GM21723 (cell line): ENCODE measurements around the gene MRPS21.
A peak's percentile ranks its signal among the peaks of the same experiment; 100 is the strongest.

Experiments
- ATAC-seq: cut with Tn5 transposase; IDR thresholded peaks from one replicate; pipeline ENCODE4 v1.9.1; 2021; ENCODE audit warnings: mild to moderate bottlenecking, moderate library complexity; ENCODE audit not compliant: unreplicated experiment

Gene MRPS21

DNA sequence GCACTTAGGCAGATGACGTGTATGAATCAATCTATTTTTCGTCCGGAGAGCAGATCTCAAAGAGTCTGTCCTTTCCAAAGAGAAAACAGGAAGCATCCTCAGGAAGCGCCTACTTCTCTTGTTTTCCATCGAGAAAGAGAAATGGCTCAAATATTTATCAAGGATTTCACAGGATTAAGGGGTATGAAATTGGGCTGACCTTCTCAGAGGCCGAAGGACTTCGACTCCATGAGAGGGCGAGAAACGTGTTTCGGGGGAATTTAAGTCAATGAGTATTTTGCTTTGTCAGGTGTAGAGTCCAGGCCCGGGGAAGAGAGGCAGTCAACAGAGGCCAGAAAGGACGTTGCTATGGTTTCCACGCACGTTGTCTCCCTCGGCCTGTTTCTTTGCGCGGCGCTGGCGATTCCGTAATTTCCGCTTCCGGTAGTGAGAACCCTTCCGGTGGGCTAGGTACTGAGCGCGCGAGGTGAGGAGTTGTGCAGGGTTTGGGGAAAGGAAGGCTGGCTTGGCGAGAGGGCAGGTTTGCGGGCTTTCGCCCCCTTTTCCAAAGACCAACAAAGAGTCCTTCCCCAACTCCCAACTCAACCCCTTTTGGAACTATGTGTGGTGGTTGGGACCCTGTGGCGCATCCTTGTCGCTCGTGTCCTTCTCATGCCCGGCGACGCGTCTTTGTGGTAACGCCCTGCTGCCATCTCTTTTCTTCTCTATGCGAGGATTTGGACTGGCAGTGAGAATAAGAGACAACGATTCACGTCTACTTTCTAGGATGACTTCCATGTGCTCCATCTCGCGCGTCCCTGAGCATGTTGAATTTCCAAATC lies at the start of gene MRPS21:
Gene MRPS21, plus strand, starts transcription at position 429 of the 821 bp plus-strand sequence. CDS start 506 bp downstream, outside the sequence.
- ATAC-seq: peak; percentile 98

DNA sequence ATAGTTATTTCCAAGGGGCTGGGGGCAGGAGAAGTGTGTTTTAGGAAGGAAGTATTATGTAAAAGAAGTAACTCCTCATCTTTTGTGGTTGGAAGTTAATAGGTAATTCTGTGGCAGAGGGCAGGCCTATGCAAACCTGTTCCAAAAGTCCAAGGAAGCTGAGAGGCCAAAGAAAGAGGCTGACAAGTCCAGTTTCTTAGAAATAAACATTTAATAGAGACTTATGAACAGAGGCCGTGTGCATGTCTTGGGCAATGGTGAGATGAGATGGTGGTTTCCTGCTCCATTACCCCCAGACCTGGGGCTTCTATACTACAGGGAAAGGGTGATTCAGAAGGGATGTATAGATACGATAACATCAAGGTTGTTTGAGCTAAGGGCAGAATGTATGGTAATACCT lies 43.7 kb upstream of the MRPS21 start:
- ATAC-seq: no peak

DNA sequence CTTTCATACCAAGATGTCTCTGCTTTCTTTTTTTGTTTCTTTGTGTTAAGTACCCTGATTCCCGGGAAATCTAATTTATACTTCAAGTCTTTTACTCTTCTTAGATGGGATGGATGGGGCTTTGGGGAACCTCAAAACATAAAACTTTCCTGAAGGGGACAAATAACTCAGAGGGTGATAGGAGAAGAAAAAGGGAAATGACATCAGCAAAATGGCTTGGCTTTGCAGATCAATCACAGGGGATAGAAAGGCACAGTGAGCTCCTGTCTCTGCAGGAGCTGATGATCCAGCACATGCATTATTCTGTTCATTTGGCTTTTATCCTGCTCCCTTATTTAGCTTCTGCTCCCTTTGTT lies 37.5 kb upstream of the MRPS21 start:
- ATAC-seq: no peak

DNA sequence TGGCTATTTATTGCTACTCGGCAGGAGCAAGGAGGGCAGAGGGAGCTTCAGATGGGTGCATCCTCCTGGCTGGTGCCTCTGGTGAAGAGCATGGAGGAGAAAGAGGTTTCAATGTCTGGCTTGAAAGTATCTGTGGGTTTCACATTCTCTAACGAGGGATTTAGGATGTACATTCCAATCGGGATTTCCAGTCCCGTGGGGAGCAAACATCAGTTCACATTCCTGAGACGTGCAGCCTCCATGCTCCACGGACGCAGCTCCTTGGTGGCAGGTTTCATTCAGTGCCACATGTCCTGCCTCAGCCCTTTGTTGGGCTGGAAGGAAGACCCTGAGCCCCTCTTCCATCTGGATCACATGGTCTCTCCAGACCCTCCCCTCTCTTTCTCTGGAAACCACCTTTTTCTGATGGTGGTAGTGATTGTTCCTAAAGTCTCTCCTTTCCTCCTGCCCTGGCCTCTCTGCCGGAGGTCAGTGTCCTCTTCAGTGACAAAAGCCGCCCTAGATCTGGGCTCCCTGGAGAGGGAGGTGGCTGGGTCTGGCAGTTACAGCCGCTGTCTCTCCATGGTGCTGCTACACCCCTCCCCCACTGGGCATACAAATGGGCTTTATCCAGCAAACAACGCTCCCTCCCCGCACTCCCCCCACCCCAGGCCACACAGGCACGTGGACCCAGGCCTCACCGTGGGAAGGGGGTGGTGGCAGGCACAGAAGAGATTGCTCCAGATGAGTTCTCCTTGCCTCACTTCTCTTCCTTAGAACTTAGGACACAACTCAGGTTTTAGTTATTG lies 36.9 kb upstream of the MRPS21 start:
- no peak for ATAC-seq

DNA sequence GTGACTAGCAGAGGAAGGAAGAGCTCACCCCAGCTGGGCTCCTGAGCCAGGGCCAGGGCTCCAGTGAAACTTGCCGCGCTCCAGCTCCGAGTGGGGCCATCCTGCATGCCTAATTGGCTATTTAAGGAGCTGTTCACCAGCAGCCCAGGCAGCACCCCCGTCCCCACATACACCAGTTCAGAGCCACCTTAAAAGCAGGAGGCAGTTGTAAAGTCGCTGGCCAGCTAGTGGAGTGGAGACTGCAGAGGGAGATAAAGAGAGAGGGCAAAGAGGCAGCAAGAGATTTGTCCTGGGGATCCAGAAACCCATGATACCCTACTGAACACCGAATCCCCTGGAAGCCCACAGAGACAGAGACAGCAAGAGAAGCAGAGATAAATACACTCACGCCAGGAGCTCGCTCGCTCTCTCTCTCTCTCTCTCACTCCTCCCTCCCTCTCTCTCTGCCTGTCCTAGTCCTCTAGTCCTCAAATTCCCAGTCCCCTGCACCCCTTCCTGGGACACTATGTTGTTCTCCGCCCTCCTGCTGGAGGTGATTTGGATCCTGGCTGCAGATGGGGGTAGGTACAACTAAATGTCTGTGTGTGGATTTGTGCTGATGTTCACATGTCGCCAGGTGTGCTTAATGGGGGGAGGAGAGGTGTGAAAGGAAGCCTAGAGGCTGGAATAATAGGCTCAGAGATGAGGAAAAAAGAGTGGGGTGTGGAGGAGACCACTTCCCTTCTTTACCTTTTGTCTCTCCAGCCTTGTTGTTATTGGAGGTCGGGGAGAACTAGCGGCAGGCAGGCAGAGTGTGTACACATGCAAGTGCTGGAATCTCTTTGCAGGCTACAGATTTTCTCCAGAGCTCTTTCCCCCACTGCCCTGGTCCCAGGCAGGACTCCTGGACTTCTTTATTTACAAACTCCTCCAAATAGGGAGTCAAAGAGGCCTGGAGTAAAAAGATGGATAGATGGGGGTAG lies 35.8 kb upstream of the MRPS21 start, which contains the start of gene CA14:
Gene CA14, plus strand, starts transcription at position 151 of the 962 bp plus-strand sequence. Its CDS starts 355 bp downstream, at position 506.
- ATAC-seq: no peak

DNA sequence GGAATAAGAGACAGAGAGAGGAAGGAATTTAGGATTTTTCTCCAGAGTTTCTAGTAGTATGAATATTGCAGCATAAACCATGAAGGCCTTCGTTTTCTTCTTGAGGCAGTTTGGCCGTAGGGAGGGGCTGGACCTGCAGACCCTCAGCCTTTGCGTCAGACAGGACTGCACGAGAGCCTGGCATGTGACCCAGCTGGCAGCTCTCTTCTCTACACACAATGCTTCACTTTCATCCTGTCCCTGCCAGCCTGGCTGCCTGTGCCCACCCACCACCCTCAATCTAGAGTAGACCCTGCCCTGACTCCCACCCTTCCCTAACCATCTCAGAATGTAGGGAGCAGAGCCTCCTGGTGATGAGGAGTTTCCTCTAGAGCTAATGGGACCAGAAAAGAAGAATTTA lies 34.4 kb upstream of the MRPS21 start:
- no peak for ATAC-seq

DNA sequence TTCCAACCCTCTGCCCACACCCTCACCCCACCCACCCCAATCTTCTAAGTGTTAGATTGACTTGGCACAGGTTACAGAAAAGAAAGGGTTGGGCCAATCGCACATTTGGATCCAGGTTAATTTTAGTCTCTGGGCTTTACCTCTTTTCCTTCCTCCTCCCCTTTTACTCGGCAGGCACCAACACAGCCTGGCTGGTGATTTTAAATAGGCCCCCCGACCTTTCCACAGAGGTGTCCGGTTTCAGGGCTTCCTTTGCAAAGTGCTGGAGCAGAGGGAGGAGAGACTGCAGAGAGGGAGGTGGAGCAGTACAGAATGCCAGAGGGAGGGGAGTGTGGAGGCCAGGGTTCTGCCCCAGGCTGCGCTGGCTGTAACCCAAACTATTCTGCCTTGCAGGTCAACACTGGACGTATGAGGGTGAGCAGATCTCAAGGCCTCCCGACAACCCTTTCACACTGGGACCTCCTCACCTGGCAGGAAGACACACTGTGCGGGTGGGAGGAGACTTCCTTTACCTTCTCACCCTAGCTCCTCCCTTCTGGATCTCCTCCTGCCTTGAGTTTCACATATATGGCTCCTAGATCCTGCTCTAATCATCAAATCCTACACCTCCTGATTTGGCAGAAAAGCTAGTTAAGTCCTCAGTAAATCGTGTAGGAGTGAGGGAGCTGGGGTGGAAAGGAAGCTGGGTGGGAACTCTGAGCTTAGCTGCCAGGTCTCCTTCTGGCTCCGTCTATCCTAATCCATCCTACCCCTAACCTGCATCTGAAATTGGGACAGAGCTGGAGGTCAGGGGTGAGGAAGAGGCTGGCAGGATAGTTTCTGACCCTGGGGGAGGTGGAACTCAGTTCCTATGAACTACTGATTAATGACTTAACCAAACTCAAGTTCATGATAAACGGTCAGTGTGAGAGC lies 33.6 kb upstream of the MRPS21 start:
- no peak for ATAC-seq

DNA sequence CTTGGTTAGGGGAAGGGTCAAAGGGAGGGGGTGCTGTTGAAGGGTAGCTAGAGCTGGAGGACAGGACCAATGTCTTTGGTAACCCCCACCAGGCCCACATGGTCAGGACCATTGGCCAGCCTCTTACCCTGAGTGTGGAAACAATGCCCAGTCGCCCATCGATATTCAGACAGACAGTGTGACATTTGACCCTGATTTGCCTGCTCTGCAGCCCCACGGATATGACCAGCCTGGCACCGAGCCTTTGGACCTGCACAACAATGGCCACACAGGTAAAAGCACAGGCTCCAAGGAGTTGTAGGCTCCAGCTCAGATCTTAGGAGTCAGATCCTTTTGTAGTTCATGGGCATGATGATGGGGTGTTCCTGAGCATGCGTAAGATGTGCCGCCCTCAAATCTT lies 32.3 kb upstream of the MRPS21 start:
- no peak for ATAC-seq

DNA sequence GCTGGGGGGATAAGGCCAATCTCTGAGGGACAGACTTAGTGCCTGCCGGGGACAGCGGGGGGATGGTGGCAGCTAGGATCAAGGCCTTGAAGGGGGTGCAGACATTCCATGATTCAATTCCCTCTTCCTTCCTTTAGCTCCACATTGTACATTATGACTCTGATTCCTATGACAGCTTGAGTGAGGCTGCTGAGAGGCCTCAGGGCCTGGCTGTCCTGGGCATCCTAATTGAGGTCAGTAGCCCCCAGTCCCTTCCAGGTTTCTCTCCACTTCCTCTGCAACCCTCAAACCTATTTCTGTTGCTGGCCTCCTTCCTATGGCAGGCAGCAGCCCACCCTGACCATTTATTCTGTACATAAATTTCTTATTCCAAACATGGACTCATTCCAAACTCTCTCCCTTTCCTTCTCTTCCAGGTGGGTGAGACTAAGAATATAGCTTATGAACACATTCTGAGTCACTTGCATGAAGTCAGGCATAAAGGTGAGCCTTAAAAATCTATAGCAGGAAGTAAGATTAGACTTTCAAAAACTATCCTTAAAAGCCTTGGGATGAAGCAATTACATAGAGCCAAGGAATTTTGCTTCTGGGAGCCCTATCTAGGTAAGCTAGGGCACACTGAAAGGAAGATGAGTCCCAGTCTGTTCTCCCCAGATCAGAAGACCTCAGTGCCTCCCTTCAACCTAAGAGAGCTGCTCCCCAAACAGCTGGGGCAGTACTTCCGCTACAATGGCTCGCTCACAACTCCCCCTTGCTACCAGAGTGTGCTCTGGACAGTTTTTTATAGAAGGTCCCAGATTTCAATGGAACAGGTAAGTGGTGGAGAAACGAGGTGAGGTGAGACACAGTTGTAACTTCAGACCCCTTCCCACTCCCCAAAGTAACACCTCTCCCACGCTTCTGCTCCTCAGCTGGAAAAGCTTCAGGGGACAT lies 31.0 kb upstream of the MRPS21 start:
- no peak for ATAC-seq

DNA sequence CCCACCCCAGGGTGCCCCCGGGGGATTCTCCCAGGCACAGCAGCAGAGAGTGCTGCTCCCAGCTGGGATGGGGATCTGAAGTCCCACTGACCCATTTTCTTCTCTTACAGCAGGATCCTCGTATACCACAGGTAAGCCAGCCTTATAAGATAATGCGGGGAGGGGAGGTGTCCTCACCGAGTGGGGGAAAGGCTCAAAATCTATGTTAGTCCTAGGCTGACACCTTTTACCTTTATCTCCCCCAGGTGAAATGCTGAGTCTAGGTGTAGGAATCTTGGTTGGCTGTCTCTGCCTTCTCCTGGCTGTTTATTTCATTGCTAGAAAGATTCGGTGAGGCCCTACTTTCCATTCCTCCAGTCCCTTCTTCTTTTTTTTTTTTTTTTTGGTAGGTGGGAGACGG lies 30.1 kb upstream of the MRPS21 start:
- no peak for ATAC-seq

DNA sequence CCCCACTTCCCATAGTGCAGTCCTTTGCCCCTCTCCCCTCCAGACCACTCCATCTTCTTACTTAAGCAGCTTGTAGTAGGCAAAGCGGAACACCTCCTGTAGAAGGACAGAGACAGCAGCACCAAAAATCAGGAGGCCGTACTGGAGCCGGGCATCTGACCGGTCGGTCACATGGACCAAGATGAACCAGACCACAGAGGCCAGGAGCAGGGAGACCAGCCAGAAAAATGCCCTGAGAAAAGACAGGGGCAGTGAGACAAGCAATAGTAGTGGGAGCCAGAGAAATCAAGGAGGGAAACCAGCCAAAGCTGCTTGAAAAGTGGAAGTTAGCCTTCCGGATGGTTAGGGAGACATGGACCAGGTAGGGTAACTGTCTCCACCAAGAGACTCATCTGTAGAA lies 25.8 kb upstream of the MRPS21 start:
- no peak for ATAC-seq

DNA sequence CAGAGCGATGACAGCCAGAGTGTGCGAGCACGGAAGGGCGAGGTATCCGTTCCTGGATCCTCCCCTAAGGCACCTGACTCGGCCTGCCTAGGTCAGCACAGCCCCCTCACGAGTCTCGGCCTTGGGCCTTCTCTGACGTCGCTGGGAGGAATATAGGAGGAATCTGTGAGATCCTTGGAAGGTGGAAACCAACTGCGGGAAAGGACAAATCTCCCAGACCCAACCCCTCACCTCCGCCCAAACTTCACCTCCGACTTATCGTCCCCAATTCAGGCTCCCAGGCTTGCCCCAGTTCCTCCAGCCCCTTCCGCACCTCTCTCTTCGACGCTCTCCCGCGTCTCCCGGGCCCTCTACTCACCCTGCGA lies 25.3 kb upstream of the MRPS21 start:
- ATAC-seq: peak; percentile 35

DNA sequence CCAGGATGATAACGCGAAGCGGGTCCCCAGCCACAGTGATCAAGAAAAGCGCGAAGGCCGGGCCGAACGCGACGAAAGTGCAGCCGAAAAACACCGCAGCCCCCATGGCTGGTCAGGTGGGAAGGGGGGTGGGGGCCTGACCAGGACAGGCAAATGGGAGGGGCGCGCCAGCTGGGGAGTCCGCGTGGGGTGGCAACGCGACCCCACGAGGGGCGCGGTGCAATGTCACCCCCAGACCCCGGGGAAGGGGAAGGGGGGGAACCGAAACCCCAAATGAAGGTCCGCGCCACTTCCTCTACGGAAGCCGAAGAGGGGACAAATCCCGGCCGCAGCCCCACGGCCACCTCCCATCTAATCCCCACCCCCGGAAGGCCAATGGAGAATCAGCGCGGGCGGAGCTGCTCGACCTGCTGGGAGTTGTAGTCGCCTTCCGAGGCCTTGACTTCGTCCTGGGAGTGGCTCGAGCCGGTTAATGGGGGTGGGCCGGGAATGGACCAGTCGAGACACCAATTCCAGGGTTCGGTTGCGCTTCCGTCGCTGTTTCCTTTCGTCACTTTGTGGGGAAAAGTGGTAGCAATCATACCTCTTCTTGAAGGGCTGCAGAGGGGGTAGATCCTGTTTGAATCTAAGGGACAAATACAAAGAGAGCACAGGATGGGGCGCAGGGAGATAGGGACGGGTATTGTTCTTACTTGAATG lies 24.8 kb upstream of the MRPS21 start, which contains the start of gene APH1A:
Gene APH1A, minus strand, starts transcription at position 312 of the 699 bp plus-strand sequence. Its CDS starts 206 bp downstream, at position 106.
- peak; percentile 90 for ATAC-seq

DNA sequence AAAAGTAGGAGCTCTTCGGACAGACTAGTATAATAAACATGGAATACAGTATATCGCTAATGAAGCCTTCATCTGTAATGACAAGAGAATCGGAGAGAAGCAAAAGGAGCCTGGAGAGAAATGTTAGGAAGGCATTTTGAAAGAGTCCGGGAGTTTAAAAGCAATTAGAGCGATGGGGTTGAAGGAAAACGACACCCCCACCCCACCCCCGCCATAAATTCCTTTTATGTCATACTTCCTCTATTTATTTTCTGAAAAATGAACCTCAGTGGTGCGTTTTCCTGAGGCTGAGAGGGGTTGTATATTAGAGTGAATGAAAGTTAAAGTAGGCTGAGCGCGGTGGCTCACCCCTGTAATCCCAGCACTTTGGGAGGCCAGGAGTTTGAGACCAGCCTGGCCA lies 24.2 kb upstream of the MRPS21 start:
- no peak for ATAC-seq

DNA sequence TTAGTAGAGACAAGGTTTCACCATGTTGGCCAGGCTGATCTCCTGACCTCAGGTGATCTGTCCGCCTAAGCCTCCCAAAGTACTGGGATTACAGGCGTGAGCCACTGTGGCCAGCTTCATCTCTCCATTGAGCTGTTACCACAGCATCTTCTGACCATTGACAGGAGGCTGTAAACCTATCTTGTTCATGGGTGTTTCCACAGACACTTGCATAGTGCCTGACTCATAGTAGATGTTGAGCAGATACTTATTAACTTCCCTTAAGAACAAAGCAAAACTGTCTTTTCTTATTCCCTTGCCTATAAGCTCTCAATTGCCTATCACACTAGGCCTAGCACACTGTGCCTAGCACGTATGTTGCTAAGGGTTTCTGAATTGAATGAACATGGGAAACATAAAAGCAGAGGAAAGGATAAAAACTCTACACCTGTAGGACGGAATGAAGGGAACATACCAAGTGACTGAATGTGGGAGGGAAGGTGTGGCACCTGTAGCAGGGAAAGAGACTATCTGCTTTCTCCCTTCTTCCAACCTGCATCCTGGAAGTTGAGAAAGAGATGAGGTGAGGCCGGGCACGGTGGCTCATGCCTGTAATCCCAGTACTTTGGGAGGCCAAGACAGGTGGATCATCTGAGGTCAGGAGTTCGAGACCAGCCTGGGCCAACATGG lies 22.2 kb upstream of the MRPS21 start:
- ATAC-seq: no peak

DNA sequence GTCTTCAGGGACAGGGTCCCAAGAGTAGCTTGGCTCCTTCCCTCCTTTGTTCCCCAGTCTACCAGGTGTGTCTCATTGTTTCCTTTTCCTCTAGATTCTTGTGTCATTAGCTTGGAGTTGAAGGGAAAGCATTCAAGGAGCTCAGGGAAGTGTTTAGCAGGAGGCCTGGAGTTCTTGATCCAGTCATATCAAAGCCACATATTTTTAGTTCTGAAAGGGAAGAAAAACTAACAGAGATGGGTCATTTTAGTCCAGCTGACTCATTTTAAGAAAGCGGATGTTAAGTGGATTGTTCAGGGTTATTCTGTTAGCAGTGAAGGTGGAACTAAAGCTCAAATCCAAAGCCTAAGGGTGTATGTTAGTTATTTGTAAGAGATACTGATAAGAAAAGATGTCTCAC lies 20.4 kb upstream of the MRPS21 start:
- no peak for ATAC-seq

DNA sequence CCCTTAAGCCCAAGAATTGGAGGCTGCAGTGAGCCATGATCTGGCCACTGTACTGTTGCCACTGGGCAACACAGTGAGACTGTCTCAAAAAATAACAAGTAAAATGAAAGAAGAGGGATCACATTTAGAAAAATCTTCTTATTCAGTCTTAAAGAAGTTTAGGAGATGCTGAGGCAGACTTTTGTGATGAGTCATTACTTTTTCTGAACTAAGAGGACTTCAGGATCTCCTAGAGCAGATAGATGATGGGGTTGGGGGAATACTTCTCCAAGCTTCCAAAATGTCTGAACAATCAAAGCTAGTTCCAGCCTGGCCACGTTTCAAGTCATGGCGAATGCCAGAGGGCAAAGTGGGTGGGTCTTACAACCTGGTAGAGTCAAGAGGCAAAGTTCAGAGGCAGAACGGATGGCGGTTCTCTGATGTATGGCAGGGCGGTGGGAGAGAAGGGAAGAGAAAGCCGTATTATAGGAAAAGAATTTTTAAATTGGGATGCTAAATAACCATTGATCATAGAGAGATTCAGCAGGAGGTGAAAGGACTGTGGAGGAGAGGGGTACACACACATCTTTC lies 13.4 kb upstream of the MRPS21 start:
- no peak for ATAC-seq
